Natural killer cell treated with Interleukin-12 subunit alpha and Interleukin-12 subunit beta and Interleukin-15 and Interleukin-18, amount 100 ng/mL, for 72 hours (primary cell): ENCODE measurements around the gene PFKP. TPM values are rescaled to one million over a fixed set of nuclear protein-coding genes. Genes with fewer than 3 reads are reported as not detected.
"Not testable (repeated sequence)": the region's sequence is repeated elsewhere in the genome, so short reads cannot be mapped to it uniquely, and the experiment has no call there.

Source experiments
- ATAC-seq, 2 donors: fragments of 150-1000 bp; cut with Tn5 transposase in 1 of 2; sonication (Bioruptor Pico), chemical (Tn5 transposase) in 1 of 2; 2 replicates each; pipeline ENCODE4 v1.10.0; 2021
- DNase-seq: peaks from one replicate; pipeline ENCODE4 v3.0.0; 2022; ENCODE audit warnings: low spot score
- H3K27ac Mint-ChIP-seq, 2 donors: 1 replicate in 1 of 2; 2 replicates in 1 of 2; pipeline ENCODE4 v1.8.0; 2022; ENCODE audit warnings: mixed read lengths in 2 of 2, mild to moderate bottlenecking in 1 of 2, moderate library complexity in 1 of 2
- H3K27me3 Mint-ChIP-seq, 2 donors: 1 replicate in 1 of 2; 2 replicates in 1 of 2; pipeline ENCODE4 v1.8.0; 2022; ENCODE audit warnings: mixed read lengths in 2 of 2
- H3K36me3 Mint-ChIP-seq: one replicate; pipeline ENCODE4 v1.8.0; 2022; ENCODE audit warnings: mixed read lengths
- H3K4me1 Mint-ChIP-seq, 2 donors: 1 replicate in 1 of 2; 2 replicates in 1 of 2; pipeline ENCODE4 v1.8.0; 2022; ENCODE audit warnings: low read depth in 2 of 2, mixed read lengths in 2 of 2, mild to moderate bottlenecking in 1 of 2
- H3K4me3 Mint-ChIP-seq: one replicate; pipeline ENCODE4 v1.8.0; 2022; ENCODE audit warnings: mixed read lengths
- H3K9me3 Mint-ChIP-seq: 2 replicates; pipeline ENCODE4 v1.8.0; 2022; ENCODE audit warnings: mixed read lengths
- total RNA-seq, 2 donors: library from RNA; stranded (reverse); gene quantifications; one replicate each; pipeline ENCODE4 v1.2.3, GENCODE V29; 2022

PFKP gene
- total RNA-seq, 2 donors from 2014 or later, result 199 to 239 TPM

GRCh38 chr10:3100856-3101640 lies 33.7 kb downstream of the PFKP start:
- Mint-ChIP-seq H3K27me3 (no peaks in the 10 kb centered on the region), H3K4me1 (peaks cover 18 to 25% of the 10 kb centered on the region in 2 donors), H3K9me3 (no peaks in the 10 kb centered on the region), H3K4me3 (no peak overlapping the region), H3K36me3 (peaks cover 10% of the 10 kb centered on the region), H3K27ac (no peak overlapping the region)
- ATAC-seq (no peak), DNase-seq (no peak)

DNA sequence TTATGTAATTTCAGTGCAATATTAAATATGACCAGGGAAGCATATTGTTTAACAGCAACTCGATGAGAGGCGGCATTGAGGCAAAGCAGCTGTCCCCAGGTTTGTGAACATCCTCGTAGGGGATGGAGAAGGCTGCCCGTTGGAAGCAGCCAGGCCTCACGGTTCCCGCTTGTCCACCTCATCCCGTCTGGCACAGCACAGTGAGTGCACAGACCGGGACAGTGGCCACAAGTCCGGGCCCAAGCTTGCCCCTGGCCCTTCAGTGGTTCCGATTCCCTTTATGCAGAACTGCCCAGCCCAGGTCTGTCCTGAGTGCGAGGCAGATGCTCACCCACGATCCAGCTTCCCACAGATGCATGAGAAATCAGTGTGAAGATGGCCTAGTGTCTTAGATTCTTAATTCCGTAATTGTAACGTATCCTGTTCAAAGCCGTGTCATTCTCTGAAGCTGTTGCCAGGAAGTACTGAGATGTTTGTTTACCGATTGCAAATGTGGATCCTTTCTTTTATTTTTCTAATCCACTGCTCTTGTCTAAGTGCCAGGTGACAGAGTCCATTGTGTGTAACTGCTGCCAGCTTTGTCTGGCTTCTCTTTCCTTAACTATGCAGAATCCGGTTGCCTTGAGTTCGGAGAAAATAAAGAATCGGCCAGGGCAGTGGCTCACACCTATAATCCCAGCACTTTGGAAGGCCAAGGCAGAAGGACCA lies 35.5 kb downstream of the PFKP start:
- no peak for DNase-seq
- no peaks in the 10 kb centered on the region for H3K27me3 Mint-ChIP-seq
- peaks cover 10% of the 10 kb centered on the region for H3K36me3 Mint-ChIP-seq
- H3K4me1 Mint-ChIP-seq, result peaks cover 12 to 13% of the 10 kb centered on the region in 2 donors
- H3K27ac Mint-ChIP-seq, result no peak overlapping the region
- ATAC-seq, result no peak
- H3K9me3 Mint-ChIP-seq, result no peaks in the 10 kb centered on the region
- no peak overlapping the region for H3K4me3 Mint-ChIP-seq

GRCh38 chr10:3103646-3104045 lies 36.3 kb downstream of the PFKP start:
- Mint-ChIP-seq H3K27me3 (no peaks in the 10 kb centered on the region), H3K9me3 (no peaks in the 10 kb centered on the region), H3K4me3 (no peak overlapping the region), H3K36me3 (peaks cover 10% of the 10 kb centered on the region), H3K27ac (no peak overlapping the region), H3K4me1 (peaks cover 12 to 13% of the 10 kb centered on the region in 2 donors)
- ATAC-seq (no peak), DNase-seq (no peak)

- Mint-ChIP-seq H3K36me3 (peaks cover 7% of the 10 kb centered on the region), H3K27ac (no peak overlapping the region), H3K4me1 (peaks cover 6 to 8% of the 10 kb centered on the region in 2 donors), H3K4me3 (no peak overlapping the region), H3K27me3 (no peaks in the 10 kb centered on the region), H3K9me3 (no peaks in the 10 kb centered on the region)
- DNase-seq (no peak), ATAC-seq (no peak)
Observed at GRCh38 chr10:3104251-3104918, 37.0 kb downstream of the PFKP start.

- no peak overlapping the region for H3K4me3 Mint-ChIP-seq
- ATAC-seq, result no peak
- no peaks in the 10 kb centered on the region for H3K9me3 Mint-ChIP-seq
- H3K27ac Mint-ChIP-seq, result no peak overlapping the region
- H3K36me3 Mint-ChIP-seq, result no peaks in the 10 kb centered on the region
- peaks cover 0 to 3% of the 10 kb centered on the region in 2 donors for H3K4me1 Mint-ChIP-seq
- DNase-seq, result no peak
- H3K27me3 Mint-ChIP-seq, result no peaks in the 10 kb centered on the region
Observed at GRCh38 chr10:3105166-3105565, 37.8 kb downstream of the PFKP start.

DNA sequence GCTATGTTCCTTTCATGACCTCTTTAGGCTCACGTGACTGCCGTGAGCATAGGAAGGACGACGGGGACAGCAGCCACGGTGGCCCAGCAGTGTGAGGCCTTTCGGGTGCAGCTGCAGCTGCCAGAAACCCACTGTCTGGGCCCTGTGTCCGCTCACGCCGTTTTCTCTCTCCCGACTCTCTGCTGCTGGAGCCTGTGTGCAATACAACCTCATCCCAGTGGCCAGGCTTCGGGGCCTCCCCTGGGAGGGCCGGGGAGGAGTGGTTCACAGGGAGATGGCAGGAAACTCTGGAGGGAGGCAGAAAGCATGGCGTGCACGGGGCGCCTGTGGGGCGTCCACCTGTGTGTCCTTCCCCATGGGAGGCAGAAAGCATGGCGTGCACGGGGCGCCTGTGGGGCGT lies 38.6 kb downstream of the PFKP start:
- Mint-ChIP-seq H3K27ac (no peak overlapping the region), H3K27me3 (no peaks in the 10 kb centered on the region), H3K36me3 (peaks cover 5% of the 10 kb centered on the region), H3K4me3 (no peak overlapping the region), H3K9me3 (no peaks in the 10 kb centered on the region), H3K4me1 (peaks cover 4 to 5% of the 10 kb centered on the region in 2 donors)
- ATAC-seq (no peak), DNase-seq (no peak)

DNA sequence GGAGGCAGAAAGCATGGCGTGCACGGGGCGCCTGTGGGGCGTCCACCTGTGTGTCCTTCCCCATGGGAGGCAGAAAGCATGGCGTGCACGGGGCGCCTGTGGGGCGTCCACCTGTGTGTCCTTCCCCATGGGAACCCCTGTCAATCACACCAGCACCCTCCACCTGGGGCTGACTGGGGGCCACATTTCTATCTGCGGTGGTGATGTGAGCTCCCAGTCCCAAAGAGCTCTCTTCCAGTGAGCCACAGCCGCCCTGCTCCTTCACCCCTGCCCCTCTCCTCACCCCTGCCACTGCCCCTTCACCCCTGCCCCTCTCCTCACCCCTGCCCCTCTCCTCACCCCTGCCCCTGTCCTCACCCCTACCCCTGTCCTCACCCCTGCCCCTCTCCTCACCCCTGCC lies 39.0 kb downstream of the PFKP start:
- not testable (repeated sequence) for H3K36me3 Mint-ChIP-seq, ATAC-seq, H3K4me3 Mint-ChIP-seq, DNase-seq, H3K27ac Mint-ChIP-seq, H3K9me3 Mint-ChIP-seq, H3K27me3 Mint-ChIP-seq, H3K4me1 Mint-ChIP-seq

- Mint-ChIP-seq H3K27ac (no peak overlapping the region), H3K9me3 (no peaks in the 10 kb centered on the region), H3K4me1 (peaks cover 6 to 7% of the 10 kb centered on the region in 2 donors), H3K27me3 (no peaks in the 10 kb centered on the region), H3K4me3 (no peak overlapping the region), H3K36me3 (peaks cover 10% of the 10 kb centered on the region)
- no peak for DNase-seq
- no peak for ATAC-seq
Observed at GRCh38 chr10:3106928-3107425, 39.6 kb downstream of the PFKP start.

GRCh38 chr10:3107426-3107961 lies 40.1 kb downstream of the PFKP start:
- ATAC-seq (no peak), DNase-seq (no peak)
- Mint-ChIP-seq H3K4me1 (peaks cover 6 to 7% of the 10 kb centered on the region in 2 donors), H3K27ac (no peak overlapping the region), H3K27me3 (no peaks in the 10 kb centered on the region), H3K36me3 (peaks cover 10% of the 10 kb centered on the region), H3K9me3 (no peaks in the 10 kb centered on the region), H3K4me3 (no peak overlapping the region)

- no peak for ATAC-seq
- peaks cover 10% of the 10 kb centered on the region for H3K36me3 Mint-ChIP-seq
- no peak overlapping the region for H3K27ac Mint-ChIP-seq
- H3K4me1 Mint-ChIP-seq, result peaks cover 6 to 7% of the 10 kb centered on the region in 2 donors
- no peaks in the 10 kb centered on the region for H3K9me3 Mint-ChIP-seq
- DNase-seq, result no peak
- H3K27me3 Mint-ChIP-seq, result no peaks in the 10 kb centered on the region
- H3K4me3 Mint-ChIP-seq, result no peak overlapping the region
Observed at GRCh38 chr10:3108033-3108432, 40.7 kb downstream of the PFKP start.

- ATAC-seq (no peak), DNase-seq (no peak)
- Mint-ChIP-seq H3K27me3 (no peaks in the 10 kb centered on the region), H3K9me3 (no peaks in the 10 kb centered on the region), H3K27ac (no peak overlapping the region), H3K4me1 (peaks cover 6 to 7% of the 10 kb centered on the region in 2 donors), H3K4me3 (no peak overlapping the region), H3K36me3 (peaks cover 10% of the 10 kb centered on the region)
Observed at GRCh38 chr10:3108575-3109105, 41.3 kb downstream of the PFKP start.

GRCh38 chr10:3109196-3109595 lies 41.8 kb downstream of the PFKP start:
- ATAC-seq (no peak), DNase-seq (no peak)
- Mint-ChIP-seq H3K27ac (no peak overlapping the region), H3K4me3 (no peak overlapping the region), H3K4me1 (peaks cover 6 to 7% of the 10 kb centered on the region in 2 donors), H3K36me3 (peaks cover 10% of the 10 kb centered on the region), H3K9me3 (no peaks in the 10 kb centered on the region), H3K27me3 (no peaks in the 10 kb centered on the region)

DNA sequence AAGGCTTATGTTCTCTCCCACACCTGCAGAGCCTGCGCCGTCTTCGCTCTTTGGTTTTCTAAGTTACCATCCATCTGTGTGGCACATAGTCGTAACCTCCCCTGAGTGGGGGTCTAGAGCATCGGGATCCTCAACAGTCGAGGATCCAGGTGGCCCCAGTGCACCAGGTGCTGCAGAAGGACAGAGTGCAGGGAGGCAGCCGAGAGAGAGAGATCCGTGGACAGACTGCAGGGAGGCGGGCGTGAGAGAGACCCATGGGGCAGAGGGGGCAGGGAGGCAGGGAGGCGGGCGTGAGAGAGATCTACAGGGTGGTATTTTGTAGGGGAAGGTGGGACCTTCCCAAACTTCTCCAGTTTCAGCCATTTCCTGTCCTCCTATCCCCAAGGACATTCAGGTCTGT lies 42.3 kb downstream of the PFKP start:
- no peak overlapping the region for H3K27ac Mint-ChIP-seq

More for the DNA sequence above, 42.3 kb downstream of the PFKP start:
- H3K4me1 Mint-ChIP-seq, result peaks cover 6 to 7% of the 10 kb centered on the region in 2 donors
- no peaks in the 10 kb centered on the region for H3K27me3 Mint-ChIP-seq
- no peak for DNase-seq
- ATAC-seq, result no peak
- no peak overlapping the region for H3K4me3 Mint-ChIP-seq
- H3K9me3 Mint-ChIP-seq, result no peaks in the 10 kb centered on the region
- peaks cover 11% of the 10 kb centered on the region for H3K36me3 Mint-ChIP-seq
